Spinal cord (tissue), 10 donors: ENCODE results near the gene HSPD1. TPM values are rescaled to one million over a fixed set of nuclear protein-coding genes. Genes with fewer than 3 reads are reported as not detected.
A peak's percentile ranks its signal among the peaks of the same experiment; 100 is the strongest.

Experiments
- DNase-seq, 6 donors: peaks; one replicate each; pipeline versions ENCODE4 v3.0.0 to v3.0.0-alpha.2; 2013 to 2015; ENCODE audit warnings: low spot score in 6 of 6, low read depth in 4 of 6
- H3K27ac ChIP-seq: one replicate; pipeline ENCODE4 v1.5.1; 2013; ENCODE audit warnings: low read depth, low read length, control low read depth
- H3K27me3 ChIP-seq: one replicate; pipeline ENCODE4 v1.6.1; 2013; ENCODE audit warnings: low read length; ENCODE audit not compliant: control insufficient read depth, insufficient read depth
- H3K36me3 ChIP-seq: one replicate; pipeline ENCODE4 v1.6.1; 2013; ENCODE audit warnings: low read length; ENCODE audit not compliant: control insufficient read depth, insufficient read depth
- H3K4me1 ChIP-seq: one replicate; pipeline ENCODE4 v1.6.1; 2013; ENCODE audit warnings: low read length; ENCODE audit not compliant: control insufficient read depth, insufficient read depth
- H3K4me3 ChIP-seq: one replicate; pipeline ENCODE4 v1.5.1; 2013; ENCODE audit warnings: low read depth, low read length, control low read depth
- H3K9me3 ChIP-seq: one replicate; pipeline ENCODE4 v1.6.1; 2013; ENCODE audit warnings: low read length; ENCODE audit not compliant: control insufficient read depth, insufficient read depth
- WGBS: methylation state at CpG from one replicate; pipeline ENCODE4 v1.1.5; 2013; ENCODE audit warnings: missing lambda C conversion rate; ENCODE audit not compliant: insufficient coverage; 5-methylcytosine and 5-hydroxymethylcytosine counted together
- long read RNA-seq, 4 donors: transcript quantifications; one replicate each; lab custom pipeline, GENCODE V29; 2026
- polyA plus RNA-seq, 2 donors: library from polyadenylated mRNA; unstranded; fragments of 120-200 nt; gene quantifications; one replicate each; pipeline ENCODE4 v1.2.1, GENCODE V29; 2013; ENCODE audit not compliant: insufficient read length in 2 of 2
- total RNA-seq, 2 donors: library from RNA; depleted of rRNA in 1 of 2; stranded (reverse); fragments of 120-200 nt in 1 of 2; fragments of >200 nt in 1 of 2; gene quantifications; one replicate each; pipeline versions ENCODE4 v1.2.3 to v1.2.4, GENCODE V29; 2013 to 2014
- donor health status: healthy.

The HSPD1 gene
- 100 to 1,000 TPM; 246 to 344 TPM for total RNA-seq
- 100 to 1,000 TPM; 316 to 362 TPM for polyA plus RNA-seq
- long read RNA-seq, donor 1, transcript HSPD1-210 (3 exons, 714 nt) = minor isoform, 11 of 1,258 reads
- long read RNA-seq, donor 1, transcript HSPD1-202 (12 exons, 2,455 nt) = major isoform, 55 of 1,258 reads
- long read RNA-seq, donor 1, partial matches to known transcripts = 1,106 of 1,258 reads
- long read RNA-seq, donor 1, other reads (novel, unspliced or antisense) = 79 of 1,258 reads
- long read RNA-seq, donor 2, transcript HSPD1-210 (3 exons, 714 nt) = minor isoform, 6 of 94 reads
- long read RNA-seq, donor 2, transcript HSPD1-202 (12 exons, 2,455 nt) = major isoform, 18 of 94 reads
- long read RNA-seq, donor 2, partial matches to known transcripts = 67 of 94 reads
- long read RNA-seq, donor 2, other reads (novel, unspliced or antisense) = 0 of 94 reads
- long read RNA-seq, donor 3, transcript HSPD1-202 (12 exons, 2,455 nt) = major isoform, 13 of 187 reads
- long read RNA-seq, donor 3, transcript HSPD1-210 (3 exons, 714 nt) = minor isoform, 10 of 187 reads
- long read RNA-seq, donor 3, partial matches to known transcripts = 162 of 187 reads
- long read RNA-seq, donor 3, other reads (novel, unspliced or antisense) = 0 of 187 reads
- long read RNA-seq, donor 4, transcript HSPD1-210 (3 exons, 714 nt) = minor isoform, 16 of 452 reads
- long read RNA-seq, donor 4, transcript HSPD1-211 (4 exons, 853 nt) = minor isoform, 5 of 452 reads
- long read RNA-seq, donor 4, transcript HSPD1-202 (12 exons, 2,455 nt) = major isoform, 32 of 452 reads
- long read RNA-seq, donor 4, partial matches to known transcripts = 392 of 452 reads
- long read RNA-seq, donor 4, other reads (novel, unspliced or antisense) = 5 of 452 reads

- H3K4me1 ChIP-seq = peaks cover 14% of the 10 kb centered on the region
- H3K36me3 ChIP-seq = peaks cover 23% of the 10 kb centered on the region
Measured at GRCh38 chr2:197499594-197500502, at the start of gene HSPD1, which contains the start of gene HSPE1. TSS of gene HSPD1 (minus strand) at chr2:197499840. CDS start at chr2:197498848, 992 bp downstream. TSS of gene HSPE1 (plus strand) at chr2:197500379. CDS start at chr2:197500437, 58 bp downstream.

GRCh38 chr2:197548582-197548981 is 48.9 kb upstream of the HSPD1 start:
- DNase-seq = no peak
- Histone ChIP-seq H3K27me3 (no peaks in the 10 kb centered on the region), H3K4me3 (no peak overlapping the region), H3K36me3 (peaks cover 15% of the 10 kb centered on the region), H3K9me3 (no peaks in the 10 kb centered on the region), H3K4me1 (no peaks in the 10 kb centered on the region), H3K27ac (no peak overlapping the region)
- WGBS = 97% methylated on average over 3 of the region's 5 CpGs

More at GRCh38 chr2:197499594-197500502, at the start of gene HSPD1, which contains the start of gene HSPE1:
- Histone ChIP-seq H3K4me3 (peak within 1 kb of the TSS; percentile 84), H3K27me3 (no peaks in the 10 kb centered on the region), H3K9me3 (no peaks in the 10 kb centered on the region), H3K27ac (peak within 1 kb of the TSS; percentile 99)
- DNase-seq = peak; percentile 100
- 0% methylated on average over 93 of the region's 104 CpGs for WGBS

DNA sequence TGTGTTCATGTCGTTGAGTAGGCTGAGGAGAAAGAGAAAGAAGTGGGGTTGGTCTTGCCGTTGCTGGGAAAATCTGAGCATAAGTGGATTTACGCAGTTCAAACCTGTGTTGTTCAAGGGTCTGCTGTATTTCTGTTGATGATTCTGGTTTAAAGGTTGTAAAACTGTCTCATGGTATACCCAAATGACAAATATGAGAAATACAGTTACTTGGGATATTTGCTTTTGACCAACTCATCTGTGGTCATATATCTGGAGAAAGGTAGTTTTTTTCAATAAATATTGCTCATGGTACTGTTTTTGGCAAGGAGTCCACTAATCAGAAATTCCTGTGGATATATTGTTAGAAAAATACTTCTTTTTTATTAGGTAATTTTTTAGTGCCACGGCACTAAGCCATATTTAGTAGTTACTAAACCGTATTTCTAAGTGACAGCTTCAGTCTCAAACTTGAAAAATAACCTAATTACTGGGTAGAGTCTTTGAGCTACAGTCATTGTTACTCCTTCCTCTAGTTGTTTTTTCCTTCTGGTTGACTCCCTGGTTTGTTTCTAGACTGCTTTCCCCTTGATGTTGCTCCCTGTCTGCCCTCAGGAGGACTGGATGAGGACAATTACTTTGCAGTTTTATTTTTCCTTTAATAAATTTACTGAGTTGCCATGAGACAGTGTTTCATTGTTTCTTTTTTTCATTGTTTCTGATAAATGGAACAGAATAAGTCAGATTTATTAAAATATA is 47.7 kb upstream of the HSPD1 start:
- no peak for DNase-seq
- H3K4me1 ChIP-seq = no peaks in the 10 kb centered on the region
- peaks cover 16% of the 10 kb centered on the region for H3K36me3 ChIP-seq
- no peaks in the 10 kb centered on the region for H3K9me3 ChIP-seq
- H3K27me3 ChIP-seq = no peaks in the 10 kb centered on the region
- no peak overlapping the region for H3K4me3 ChIP-seq
- H3K27ac ChIP-seq = no peak overlapping the region
- 81% methylated on average over 5 of the region's 5 CpGs for WGBS

DNA sequence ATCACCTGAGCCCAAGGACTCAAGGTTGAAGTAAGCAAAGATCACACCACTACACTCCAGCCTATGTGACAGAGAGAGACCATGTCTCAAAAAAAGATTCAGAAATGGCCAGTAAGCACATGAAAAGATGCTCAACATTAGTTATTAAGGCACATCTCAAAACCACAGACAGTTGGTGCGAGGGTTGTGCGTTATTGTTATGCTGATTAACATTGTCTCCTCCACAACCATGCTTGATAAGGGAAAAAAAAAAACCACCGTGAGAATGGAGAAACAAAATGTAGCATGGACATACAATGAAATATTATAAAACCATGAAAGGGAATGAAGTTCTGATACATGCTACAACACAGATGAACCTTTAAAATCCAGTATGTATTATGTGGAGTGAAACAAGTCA is 43.6 kb upstream of the HSPD1 start:
- Histone ChIP-seq H3K4me3 (no peak overlapping the region), H3K36me3 (peaks cover 18% of the 10 kb centered on the region), H3K27me3 (no peaks in the 10 kb centered on the region), H3K4me1 (no peaks in the 10 kb centered on the region), H3K27ac (no peak overlapping the region), H3K9me3 (no peaks in the 10 kb centered on the region)
- no CpG with 5 or more reads among the region's 3 CpGs for WGBS
- DNase-seq = no peak

DNA sequence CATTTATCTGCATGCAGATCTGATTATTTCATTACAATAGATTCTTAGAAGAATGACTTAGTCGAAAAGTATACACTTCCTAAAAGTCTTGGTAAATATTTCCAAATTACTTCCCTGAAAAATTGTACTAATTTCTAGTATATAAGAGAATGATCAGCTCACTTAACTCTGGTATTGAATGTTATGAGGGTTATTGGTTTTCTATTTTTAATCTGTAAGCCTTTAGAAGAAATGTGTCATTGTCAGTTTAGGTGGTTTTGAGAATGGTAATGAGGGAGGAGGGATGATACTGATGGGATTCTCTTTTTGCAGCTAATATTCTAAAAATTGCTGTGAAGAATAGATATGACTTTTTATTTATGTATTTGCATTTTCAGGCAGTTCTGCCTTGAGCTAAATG is 40.1 kb upstream of the HSPD1 start:
- Histone ChIP-seq H3K27ac (no peak overlapping the region), H3K4me3 (no peak overlapping the region), H3K9me3 (no peaks in the 10 kb centered on the region), H3K27me3 (no peaks in the 10 kb centered on the region), H3K36me3 (peaks cover 29% of the 10 kb centered on the region), H3K4me1 (no peaks in the 10 kb centered on the region)
- no CpG with 5 or more reads among the region's 1 CpG for WGBS
- DNase-seq = no peak

- peaks cover 19% of the 10 kb centered on the region for H3K36me3 ChIP-seq
- no peak overlapping the region for H3K4me3 ChIP-seq
- whole genome bisulfite sequencing = no CpG with 5 or more reads among the region's 2 CpGs
- H3K27ac ChIP-seq = no peak overlapping the region
- no peaks in the 10 kb centered on the region for H3K9me3 ChIP-seq
- no peak for DNase-seq
- H3K27me3 ChIP-seq = no peaks in the 10 kb centered on the region
- no peaks in the 10 kb centered on the region for H3K4me1 ChIP-seq
Measured at GRCh38 chr2:197538412-197538811, 38.8 kb upstream of the HSPD1 start.

- H3K9me3 ChIP-seq = no peaks in the 10 kb centered on the region
- no peaks in the 10 kb centered on the region for H3K27me3 ChIP-seq
- H3K27ac ChIP-seq = no peak overlapping the region
- no CpG with 5 or more reads among the region's 2 CpGs for WGBS
- H3K36me3 ChIP-seq = peaks cover 6% of the 10 kb centered on the region
- peak overlapping the region; percentile 82 for H3K4me3 ChIP-seq
- DNase-seq = no peak
- H3K4me1 ChIP-seq = peaks cover 8% of the 10 kb centered on the region
Measured at GRCh38 chr2:197517150-197517549, 17.5 kb upstream of the HSPD1 start.

GRCh38 chr2:197516393-197516761 is 16.7 kb upstream of the HSPD1 start:
- H3K9me3 ChIP-seq = no peaks in the 10 kb centered on the region
- peak overlapping the region; percentile 97 for H3K27ac ChIP-seq
- H3K27me3 ChIP-seq = no peaks in the 10 kb centered on the region
- H3K36me3 ChIP-seq = peaks cover 6% of the 10 kb centered on the region
- H3K4me1 ChIP-seq = peaks cover 8% of the 10 kb centered on the region
- WGBS = 0% methylated on average over 15 of the region's 17 CpGs
- DNase-seq = peak in 1 of 6 donors; percentile 15
- peak overlapping the region; percentile 82 for H3K4me3 ChIP-seq
